ENCODE data around the gene VPS26C.

DNA sequence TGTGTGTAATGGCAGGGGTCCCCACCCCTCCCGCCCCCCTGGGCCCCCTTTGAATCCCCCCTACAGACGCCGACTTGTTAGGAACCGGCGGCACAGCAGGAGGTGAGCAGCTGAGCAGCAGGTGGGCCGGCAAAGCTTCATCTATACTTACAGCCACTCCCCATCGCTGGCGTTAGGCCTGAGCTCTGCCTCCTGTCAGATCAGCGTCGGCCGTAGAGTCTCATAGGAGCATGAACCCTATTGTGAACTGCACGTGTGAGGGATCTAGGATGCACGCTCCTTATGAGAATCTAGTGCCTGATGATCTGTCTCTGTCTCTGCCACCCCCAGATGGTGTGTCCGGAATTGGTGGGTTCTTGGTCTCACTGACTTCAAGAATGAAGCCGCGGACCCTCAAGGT lies 14.9 kb upstream of the VPS26C start:
- TF ChIP-seq EZH2 (IDR thresholded peaks at IDR 0.05; ENCODE audit: borderline replicate concordance, control insufficient read depth, low read depth, low read length): no peak
- TF ChIP-seq, protein P1, sequence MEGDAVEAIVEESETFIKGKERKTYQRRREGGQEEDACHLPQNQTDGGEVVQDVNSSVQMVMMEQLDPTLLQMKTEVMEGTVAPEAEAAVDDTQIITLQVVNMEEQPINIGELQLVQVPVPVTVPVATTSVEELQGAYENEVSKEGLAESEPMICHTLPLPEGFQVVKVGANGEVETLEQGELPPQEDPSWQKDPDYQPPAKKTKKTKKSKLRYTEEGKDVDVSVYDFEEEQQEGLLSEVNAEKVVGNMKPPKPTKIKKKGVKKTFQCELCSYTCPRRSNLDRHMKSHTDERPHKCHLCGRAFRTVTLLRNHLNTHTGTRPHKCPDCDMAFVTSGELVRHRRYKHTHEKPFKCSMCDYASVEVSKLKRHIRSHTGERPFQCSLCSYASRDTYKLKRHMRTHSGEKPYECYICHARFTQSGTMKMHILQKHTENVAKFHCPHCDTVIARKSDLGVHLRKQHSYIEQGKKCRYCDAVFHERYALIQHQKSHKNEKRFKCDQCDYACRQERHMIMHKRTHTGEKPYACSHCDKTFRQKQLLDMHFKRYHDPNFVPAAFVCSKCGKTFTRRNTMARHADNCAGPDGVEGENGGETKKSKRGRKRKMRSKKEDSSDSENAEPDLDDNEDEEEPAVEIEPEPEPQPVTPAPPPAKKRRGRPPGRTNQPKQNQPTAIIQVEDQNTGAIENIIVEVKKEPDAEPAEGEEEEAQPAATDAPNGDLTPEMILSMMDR (IDR thresholded peaks at IDR 0.05 in 2 of 3, conservative IDR thresholded peaks at IDR 0.05 in 1 of 3; ENCODE audit: control insufficient read depth in 2 of 3, extremely low read depth in 1 of 3, insufficient read depth in 1 of 3, low read depth in 3 of 3, low read length in 3 of 3): no peak
- no peak for TF ChIP-seq EGR1 (IDR thresholded peaks at IDR 0.05; ENCODE audit: borderline replicate concordance in 1 of 2, low read depth in 2 of 2, low read length in 2 of 2)
- TF ChIP-seq, protein P2, sequence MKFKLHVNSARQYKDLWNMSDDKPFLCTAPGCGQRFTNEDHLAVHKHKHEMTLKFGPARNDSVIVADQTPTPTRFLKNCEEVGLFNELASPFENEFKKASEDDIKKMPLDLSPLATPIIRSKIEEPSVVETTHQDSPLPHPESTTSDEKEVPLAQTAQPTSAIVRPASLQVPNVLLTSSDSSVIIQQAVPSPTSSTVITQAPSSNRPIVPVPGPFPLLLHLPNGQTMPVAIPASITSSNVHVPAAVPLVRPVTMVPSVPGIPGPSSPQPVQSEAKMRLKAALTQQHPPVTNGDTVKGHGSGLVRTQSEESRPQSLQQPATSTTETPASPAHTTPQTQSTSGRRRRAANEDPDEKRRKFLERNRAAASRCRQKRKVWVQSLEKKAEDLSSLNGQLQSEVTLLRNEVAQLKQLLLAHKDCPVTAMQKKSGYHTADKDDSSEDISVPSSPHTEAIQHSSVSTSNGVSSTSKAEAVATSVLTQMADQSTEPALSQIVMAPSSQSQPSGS (IDR thresholded peaks at IDR 0.05; ENCODE audit: low read length): no peak
- no peak for TF ChIP-seq POLR2AphosphoS2 (IDR thresholded peaks at IDR 0.05; ENCODE audit: low read depth, low read length)
- TF ChIP-seq HDAC6 (IDR thresholded peaks at IDR 0.05; ENCODE audit: unreplicated experiment): no peak
- no peak for TF ChIP-seq TAF1 (IDR thresholded peaks at IDR 0.05; ENCODE audit: borderline replicate concordance, low read depth, low read length)
